Left cardiac atrium (tissue), 4 donors: Measurements from ENCODE around the gene BTK. TPM values are rescaled to one million over a fixed set of nuclear protein-coding genes. Genes with fewer than 3 reads are reported as not detected.

Experiments used
- ATAC-seq, 2 donors: fragments of 200-7000 bp; cut with Tn5 transposase; one replicate each; pipeline ENCODE4 v1.9.1; 2020; ENCODE audit warnings: mild to moderate bottlenecking in 2 of 2, moderate library complexity in 2 of 2
- DNase-seq: peaks from one replicate; pipeline ENCODE4 v3.0.0-alpha.2; 2020
- intact Hi-C, 2 donors: fragments of 100-400 bp; cut with DNase I; formaldehyde crosslinking; loops; one replicate each; pipeline versions ENCODE4 v1.14.1 to v1.15.1; 2022 to 2023
- total RNA-seq, 2 donors: library from RNA; stranded (reverse); fragmentation: NEBNext Ultra II Directional; extraction: Animal tissue kit (Norgen Biotek cat#: 25700); gene quantifications; one replicate each; pipeline ENCODE4 v1.2.1, GENCODE V29; 2021
- donor health status: DM: no; HTN: yes; CAD: no.
- donor health status: DM: no; HTN: yes; CAD: no; lungs with severe emphysema.
- donor health status: DM: yes; HTN: yes; CAD: no.
- donor health status: Dilated cardiomyopathy.

Gene BTK
- total RNA-seq, 2 donors from 2014 or later = 3.5 to 5.9 TPM

DNA sequence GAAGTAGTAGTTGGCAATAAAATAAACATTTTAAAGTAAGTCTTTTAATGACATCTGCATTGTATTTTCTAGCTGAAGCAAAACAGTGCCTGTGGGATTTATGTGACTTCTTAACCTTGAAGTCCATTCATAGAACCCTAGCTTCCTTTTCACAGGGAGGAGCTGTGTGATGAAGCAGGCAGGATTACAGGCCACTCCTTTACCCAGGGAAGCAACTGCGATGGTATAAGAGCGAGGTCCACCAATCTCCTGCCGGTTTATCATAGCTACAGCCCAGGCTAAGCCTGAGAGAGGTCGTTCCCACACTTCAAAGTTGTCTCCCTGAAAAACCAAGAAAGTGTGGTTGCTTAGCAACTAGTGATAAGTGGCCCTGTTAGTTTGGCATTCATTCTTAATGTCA lies 11.8 kb upstream of the BTK start:
- ATAC-seq (no peak), DNase-seq (no peak)
- intact Hi-C loops = no loop called here

DNA sequence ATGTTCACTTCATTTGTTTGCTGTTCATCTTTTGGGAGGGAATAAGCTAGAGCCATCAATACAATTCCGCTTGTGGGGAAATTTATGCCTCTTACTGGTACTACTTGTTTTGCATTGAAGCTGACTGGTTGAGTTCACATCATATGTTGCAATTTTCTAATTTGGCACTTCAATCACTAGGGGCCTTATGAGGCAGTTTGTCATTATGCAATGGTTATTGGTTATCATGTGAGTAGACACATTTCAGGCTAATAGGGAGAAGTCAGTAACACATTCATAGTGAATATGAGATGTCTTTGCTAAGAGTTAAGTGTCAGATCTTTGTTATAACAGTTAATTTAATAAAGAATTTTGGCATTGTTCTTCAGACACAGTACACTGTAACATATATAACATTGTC lies 9.8 kb upstream of the BTK start:
- intact Hi-C loops = no loop called here
- ATAC-seq (no peak), DNase-seq (no peak)

GRCh38 chrX:101394372-101394771 lies 8.4 kb upstream of the BTK start:
- ATAC-seq (no peak), DNase-seq (no peak)
- intact Hi-C loops = no loop called here

DNA sequence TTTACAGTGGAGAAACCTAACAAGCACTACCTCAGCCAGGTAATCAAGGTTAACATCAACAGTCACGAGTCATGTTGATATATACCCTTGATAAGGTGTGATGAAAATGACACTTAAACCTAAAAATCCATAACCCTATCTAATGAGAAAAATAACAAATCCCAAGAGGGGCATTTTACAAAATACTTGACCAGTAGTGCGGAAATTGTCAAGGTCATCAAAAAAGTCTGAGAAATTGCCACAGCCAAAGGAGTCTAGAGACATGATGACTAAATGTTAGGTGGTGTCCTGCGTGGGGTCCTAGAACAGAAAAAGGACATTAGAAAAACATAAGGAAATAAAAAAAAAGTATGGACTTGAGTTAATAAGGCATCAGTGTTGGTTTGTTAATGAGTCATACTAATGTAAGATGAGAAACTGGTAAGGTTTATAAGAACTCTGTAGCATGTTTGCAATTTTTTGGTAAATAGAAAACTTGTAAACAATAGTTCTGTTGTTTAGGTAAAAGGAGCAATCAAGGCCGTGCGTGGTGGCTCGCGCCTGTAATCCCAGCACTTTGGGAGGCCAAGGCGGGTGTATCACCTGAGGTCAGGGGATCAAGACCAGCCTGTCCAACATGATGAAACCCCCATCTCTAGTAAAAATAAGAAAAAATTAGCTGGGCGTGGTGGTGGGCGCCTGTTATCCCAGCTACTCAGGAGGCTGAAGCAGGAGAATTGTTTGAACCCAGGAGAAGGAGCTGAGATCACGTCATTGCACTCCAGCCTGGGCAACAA lies 7.7 kb upstream of the BTK start:
- DNase-seq (no peak), ATAC-seq (no peak)
- intact Hi-C loops = no loop called here

- DNase-seq = no peak
- ATAC-seq = no peak
Measured at GRCh38 chrX:101391831-101392230, 5.8 kb upstream of the BTK start.

DNA sequence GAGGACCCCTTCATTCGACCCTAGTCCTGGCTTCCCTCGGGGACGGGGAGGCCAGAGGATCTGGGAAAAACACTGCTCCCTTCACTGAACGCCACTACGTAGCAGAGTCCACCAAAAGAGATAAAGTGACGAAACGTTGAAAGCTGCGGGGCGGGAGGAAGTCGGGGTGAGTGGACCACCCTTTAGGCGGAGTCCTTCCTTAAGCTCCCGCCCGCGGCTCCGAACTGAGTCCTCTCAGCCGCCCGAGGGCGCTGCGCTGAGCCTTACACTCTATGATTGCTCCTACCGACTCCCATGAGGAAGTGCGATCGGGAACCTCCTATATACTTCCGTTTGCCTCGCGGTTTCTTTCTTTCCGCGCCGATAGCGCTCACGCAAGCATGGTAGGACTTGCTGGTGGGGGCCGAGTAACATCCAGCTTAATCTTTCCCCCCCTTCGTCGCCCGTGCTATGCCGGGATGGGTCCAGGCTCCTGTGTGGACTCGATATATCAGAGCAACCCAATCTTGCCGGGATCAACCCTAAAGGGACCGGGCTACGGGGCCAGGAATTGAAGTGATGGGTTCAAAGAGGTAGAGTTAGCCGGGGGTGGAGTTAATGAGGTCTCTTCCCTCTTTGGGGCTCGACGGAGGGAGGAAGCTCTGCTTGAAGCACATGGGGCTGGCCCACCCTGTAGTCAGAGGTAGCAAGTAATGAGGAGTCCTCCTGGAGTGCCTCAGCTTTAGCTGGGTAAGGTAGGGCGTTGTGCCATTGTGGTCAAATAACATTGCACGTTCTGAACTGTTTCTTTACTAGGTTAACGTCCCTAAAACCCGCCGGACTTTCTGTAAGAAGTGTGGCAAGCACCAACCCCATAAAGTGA lies 4.9 kb upstream of the BTK start, which contains the start of gene RPL36A:
Gene RPL36A, plus strand, starts transcription at position 348 of the 862 bp plus-strand sequence. Its CDS starts 33 bp downstream, at position 381.
- peak; percentile 90 for DNase-seq
- peak; percentile 98 to 99 for ATAC-seq
- intact Hi-C loops = no loop called here

More at GRCh38 chrX:101391831-101392230, 5.8 kb upstream of the BTK start:
- intact Hi-C loops = no loop called here

DNA sequence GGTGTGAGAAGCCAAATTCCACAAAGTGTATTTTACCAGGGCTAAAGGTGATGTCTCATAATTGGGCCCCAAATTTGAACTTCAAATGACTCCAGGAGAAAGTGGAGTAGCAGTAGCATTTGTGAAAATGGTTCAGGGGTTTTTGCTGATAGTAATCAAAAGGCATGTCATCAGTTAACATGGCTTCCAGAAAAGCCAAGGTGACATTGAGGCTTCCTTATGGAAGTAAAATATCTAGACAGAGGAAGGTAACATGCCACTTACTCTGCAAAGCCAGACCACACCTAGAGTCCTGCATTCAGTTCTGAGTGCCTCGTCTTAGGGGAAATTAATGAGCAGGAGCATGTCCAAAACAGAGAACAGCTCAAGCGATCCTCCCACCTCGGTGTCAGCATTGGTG lies 2.6 kb upstream of the BTK start:
- intact Hi-C loops = no loop called here
- no peak for DNase-seq
- no peak for ATAC-seq

DNA sequence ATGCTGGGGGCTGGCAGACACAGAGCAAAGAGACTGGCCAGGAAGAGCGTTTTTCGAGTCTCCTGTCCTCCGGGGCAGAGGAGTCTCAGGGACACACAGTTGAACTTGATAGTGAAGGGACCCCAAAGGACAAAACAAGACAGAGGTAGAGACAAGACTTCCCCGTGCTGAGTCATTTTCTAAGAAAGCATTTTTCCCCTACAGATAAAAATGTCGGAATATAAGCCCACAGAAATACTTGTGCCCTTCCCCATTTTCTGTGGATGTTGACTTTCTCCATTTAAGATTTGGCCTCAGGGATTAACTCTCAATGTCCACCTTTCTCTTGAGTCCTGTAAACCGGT lies 523 bp upstream of the BTK start:
- ATAC-seq (no peak), DNase-seq (no peak)
- intact Hi-C loops = no loop called here

- intact Hi-C loops = no loop called here
- no peak for ATAC-seq
- DNase-seq = no peak
Measured at GRCh38 chrX:101385026-101385684, 836 bp downstream of the BTK start.

DNA sequence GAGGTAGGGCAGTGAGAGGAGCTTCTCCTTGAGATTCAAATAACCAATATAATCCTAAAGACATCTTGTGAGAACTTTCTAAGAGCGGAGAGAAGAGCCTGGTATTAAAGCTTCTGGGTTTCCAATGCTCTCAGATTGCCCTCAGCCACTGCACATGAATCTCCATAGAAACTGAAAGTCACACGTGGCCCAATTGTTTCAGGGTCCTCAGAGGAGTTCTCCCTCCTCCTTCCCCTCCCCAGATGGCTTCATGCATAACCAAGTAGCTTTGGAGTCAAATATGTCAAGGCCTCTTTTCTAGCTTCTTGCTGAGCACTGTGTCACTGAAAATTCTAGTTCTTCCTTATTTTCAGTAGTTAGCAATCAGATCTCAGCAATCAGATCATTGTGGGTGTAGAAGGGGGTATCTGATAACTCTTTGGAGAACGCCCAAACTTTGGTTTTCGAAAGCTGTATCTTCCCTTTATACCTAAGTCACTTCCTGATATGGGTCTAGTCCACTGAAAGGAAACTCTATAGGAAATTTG lies 2.2 kb downstream of the BTK start:
- intact Hi-C loops = no loop called here
- ATAC-seq (no peak), DNase-seq (no peak)

DNA sequence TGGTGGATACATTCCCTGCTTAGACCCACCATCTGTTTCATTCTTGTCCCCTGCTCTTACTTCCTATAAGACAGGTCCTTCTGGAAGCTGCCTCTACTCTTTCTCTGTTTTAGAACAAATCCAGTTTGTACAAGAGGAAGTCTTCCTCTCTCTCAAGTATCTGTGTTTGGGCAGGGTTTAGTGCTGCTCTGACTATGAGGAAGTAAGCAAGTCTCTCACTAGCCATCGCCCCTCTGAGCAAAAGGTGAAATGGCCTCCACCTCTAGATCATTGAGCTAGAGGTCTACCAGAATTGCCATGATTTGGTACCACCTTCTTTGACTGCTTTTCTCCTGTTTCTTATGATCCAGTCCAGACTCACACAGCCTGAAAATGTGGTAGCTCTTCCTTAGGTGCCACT lies 8.4 kb downstream of the BTK start:
- intact Hi-C loops = no loop called here
- ATAC-seq = no peak
- DNase-seq = no peak

DNA sequence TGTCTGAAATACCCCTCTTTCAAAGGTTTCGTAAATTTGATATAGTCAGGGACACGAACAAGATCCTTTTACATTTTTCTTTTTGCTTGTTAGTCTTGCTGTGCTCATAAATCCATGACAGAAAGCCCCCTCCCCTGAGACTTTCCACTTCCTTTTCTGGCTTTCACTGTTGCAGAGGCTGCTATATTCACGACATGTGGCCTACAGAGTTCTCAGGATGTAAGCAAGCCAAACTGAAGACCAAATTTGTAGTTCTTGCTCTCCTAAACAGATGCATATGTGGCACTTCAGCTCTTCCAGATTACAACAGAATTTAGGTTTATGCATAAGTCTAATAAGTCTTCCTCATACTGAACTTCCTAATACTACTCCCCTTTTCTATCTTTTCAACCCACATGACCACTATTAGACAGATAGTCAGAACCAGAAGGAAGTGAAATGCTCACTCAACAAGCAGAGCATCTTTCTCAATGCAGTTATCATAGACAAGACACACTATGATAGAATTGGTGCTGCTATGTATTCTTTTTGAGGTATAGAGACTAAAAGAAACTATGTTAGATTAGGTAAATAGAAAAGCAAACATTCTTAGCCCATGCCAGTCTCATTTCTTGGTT lies 15.0 kb downstream of the BTK start:
- no peak for ATAC-seq

GRCh38 chrX:101369687-101370086 lies 16.3 kb downstream of the BTK start:
- ATAC-seq (no peak), DNase-seq (no peak)
- intact Hi-C loops = no loop called here

More for the DNA sequence above, 15.0 kb downstream of the BTK start:
- no peak for DNase-seq
- intact Hi-C loops = no loop called here

- ATAC-seq = no peak
- DNase-seq = no peak
- intact Hi-C loops = no loop called here
Measured at GRCh38 chrX:101368800-101369199, 17.2 kb downstream of the BTK start.

DNA sequence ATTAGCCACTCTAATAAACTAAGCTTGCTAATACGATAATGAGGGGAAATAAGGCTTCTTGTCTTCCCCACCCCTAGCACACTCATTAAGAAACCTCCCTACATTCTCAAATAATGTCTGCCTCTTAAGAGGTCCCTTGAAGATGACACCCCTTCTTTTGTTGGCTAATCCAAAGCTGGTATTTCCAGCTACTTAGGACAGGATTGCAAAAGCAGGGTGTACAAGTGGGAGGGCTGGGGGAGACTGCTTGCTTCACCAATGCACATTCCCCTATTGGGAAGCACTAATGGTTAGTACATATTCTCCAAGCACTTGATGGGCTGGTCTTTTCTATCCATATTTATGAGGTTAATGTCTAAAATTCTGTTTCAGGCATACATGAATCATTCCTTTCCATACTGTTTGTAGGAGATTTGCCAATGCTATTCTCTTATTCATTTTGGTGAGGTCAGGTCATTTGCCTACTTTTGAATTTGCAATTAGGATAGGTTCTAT lies 20.6 kb downstream of the BTK start:
- intact Hi-C loops = no loop called here
- ATAC-seq = no peak
- no peak for DNase-seq

GRCh38 chrX:101362757-101363156 lies 23.2 kb downstream of the BTK start:
- intact Hi-C loops = no loop called here
- ATAC-seq (no peak), DNase-seq (no peak)

DNA sequence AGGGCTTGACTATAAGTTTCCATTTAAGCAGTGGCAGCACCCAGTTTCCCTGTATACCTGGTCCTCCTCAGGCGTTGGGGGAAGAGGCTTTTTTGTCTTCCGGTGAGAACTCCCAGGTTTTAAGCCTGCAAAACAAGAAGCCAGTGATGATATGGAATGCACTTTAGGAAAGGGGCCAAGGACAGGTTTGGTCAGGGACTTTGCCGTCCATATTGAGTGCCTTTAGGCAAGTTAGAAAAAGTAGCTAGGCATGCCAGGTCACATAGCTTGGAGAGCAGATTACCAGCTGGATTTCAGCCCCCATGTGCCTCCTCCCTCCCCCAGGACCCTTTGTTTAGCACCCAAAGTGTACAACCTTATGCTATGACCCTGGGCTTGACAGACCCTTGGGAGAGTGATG lies 23.9 kb downstream of the BTK start:
- ATAC-seq (no peak), DNase-seq (no peak)
- intact Hi-C loops = no loop called here

- DNase-seq (no peak), ATAC-seq (no peak)
- intact Hi-C loops = no loop called here
Measured at GRCh38 chrX:101360390-101360789, 25.6 kb downstream of the BTK start.

DNA sequence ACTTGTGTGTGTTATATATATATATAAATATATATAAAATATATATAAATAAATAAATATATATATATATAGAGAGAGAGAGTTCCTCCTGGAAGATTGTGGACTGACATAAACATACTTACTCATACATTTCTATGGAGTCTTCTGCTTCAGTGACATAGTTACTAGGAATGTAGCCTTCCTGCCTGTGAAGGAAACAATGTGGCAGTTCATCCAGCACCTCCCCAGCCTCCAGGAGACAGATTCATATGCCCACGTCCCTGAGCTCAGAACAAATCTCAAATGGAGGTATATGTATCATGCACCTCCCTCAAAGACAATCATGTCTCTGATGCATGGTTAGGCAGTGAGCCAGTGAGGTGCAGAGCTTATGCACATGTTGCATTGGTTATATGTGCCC lies 26.0 kb downstream of the BTK start:
- DNase-seq = no peak
- intact Hi-C loops = no loop called here
- no peak for ATAC-seq
